Gastrocnemius medialis (tissue), 4 donors: ENCODE results near the gene TFG.

Source experiments
- CTCF ChIP-seq, 5 experiments: fragments of 450-650 bp in 3 of 5; fragments of 200-600 bp in 2 of 5; sonication (generic) in 2 of 5; IDR thresholded peaks in 4 of 5; conservative IDR thresholded peaks in 1 of 5; 1 replicate in 4 of 5; 2 replicates in 1 of 5; pipeline ENCODE4 v1.5.1; 2016 to 2019; ENCODE audit warnings: antibody characterized with exemption in 5 of 5, mild to moderate bottlenecking in 3 of 5, moderate library complexity in 3 of 5
- POLR2A ChIP-seq, 2 donors: fragments of 450-650 bp; IDR thresholded peaks; one replicate each; pipeline ENCODE4 v1.6.1; 2017; ENCODE audit warnings: antibody characterized with exemption in 2 of 2, mild to moderate bottlenecking in 2 of 2, moderate library complexity in 2 of 2

DNA sequence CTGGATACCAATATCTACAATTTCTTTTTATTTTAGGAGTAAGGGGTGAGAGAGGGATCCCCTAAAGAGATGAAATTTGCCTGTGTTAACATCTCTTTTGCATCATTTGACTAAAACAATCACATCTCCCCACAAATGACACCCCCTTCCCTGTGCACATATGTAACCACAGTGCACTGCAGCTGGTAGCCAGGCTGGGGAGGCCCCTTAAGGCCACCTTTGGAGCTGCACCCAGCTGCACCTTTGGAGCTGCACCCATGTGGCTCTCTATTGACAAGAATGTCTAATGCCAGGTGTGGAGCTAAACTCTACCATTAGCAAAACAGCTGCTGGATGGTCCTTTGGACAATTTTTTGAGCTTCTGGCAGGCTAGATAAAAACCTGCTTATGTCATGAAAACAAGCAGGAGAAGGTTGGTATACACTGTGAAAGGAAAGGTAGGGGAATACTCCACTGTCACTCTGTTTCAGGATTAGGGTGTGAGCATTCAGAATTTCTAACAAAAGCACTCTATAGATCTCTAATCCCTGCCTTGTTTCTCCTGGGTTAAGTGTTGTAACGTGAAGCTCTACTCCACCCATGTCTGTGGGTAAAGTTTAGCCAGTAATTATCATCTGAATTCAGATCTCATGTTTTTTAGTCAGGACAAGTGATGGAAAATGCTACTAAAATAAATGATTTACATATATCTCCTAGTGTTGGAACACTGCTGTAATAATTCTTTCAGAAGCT lies 52.1 kb downstream of the TFG start:
- TF ChIP-seq CTCF (IDR thresholded peaks at IDR 0.05 in 4 of 5, conservative IDR thresholded peaks at IDR 0.05 in 1 of 5) = peak in 1 of 5 experiments; percentile 20
- no peak for TF ChIP-seq POLR2A (IDR thresholded peaks at IDR 0.05)
